HepG2 (cell line): ENCODE results near the gene CPLANE1. TPM values are rescaled to one million over a fixed set of nuclear protein-coding genes. Genes with fewer than 3 reads are reported as not detected.
A peak's percentile ranks its signal among the peaks of the same experiment; 100 is the strongest.

Experiments
- TBX3 ChIP-seq: fragments of 450-650 bp; IDR thresholded peaks from 2 replicates; pipeline ENCODE4 v1.6.1; 2017; ENCODE audit warnings: antibody characterized with exemption, mild to moderate bottlenecking, inconsistent platforms, borderline replicate concordance
- polyA plus RNA-seq, 8 experiments: library from polyadenylated mRNA; depleted of rRNA in 3 of 8; stranded (reverse) in 7 of 8; unstranded in 1 of 8; fragments of >200 nt; fragmentation: Illumina TruSeq in 4 of 8; extraction: Trizol in 4 of 8; gene quantifications; 2 replicates each; pipeline versions ENCODE4 v1.2.1 to v1.2.3, GENCODE V29; 2011 to 2016; ENCODE audit warnings: low read depth in 4 of 8, missing spikeins in 1 of 8, mixed read lengths in 1 of 8; ENCODE audit not compliant: insufficient read depth in 1 of 8
- total RNA-seq, 5 experiments: library from RNA; depleted of rRNA; stranded (reverse); fragments of >200 nt; fragmentation: Illumina TruSeq; extraction: Trizol; gene quantifications; 2 replicates each; pipeline ENCODE4 v1.2.3, GENCODE V29; 2016; ENCODE audit warnings: low read depth in 1 of 5
- TF ChIP-seq, protein P1 (sequence below): sonication (generic); formaldehyde crosslinking; IDR thresholded peaks from 2 replicates; pipeline ENCODE4 v1.4.0; 2020; ENCODE audit warnings: mild to moderate bottlenecking, missing genetic modification reagents, borderline replicate concordance
- TF ChIP-seq, protein P2 (sequence below): sonication (generic); formaldehyde crosslinking; IDR thresholded peaks from 2 replicates; pipeline ENCODE4 v1.4.0; 2020; ENCODE audit warnings: missing genetic modification reagents
- TF ChIP-seq, protein P3 (sequence below): IDR thresholded peaks from 2 replicates; pipeline ENCODE4 v1.6.1; 2016; ENCODE audit warnings: low read depth, missing genetic modification reagents, missing compliant biosample characterization
- TF ChIP-seq, protein P4 (sequence below): IDR thresholded peaks from 2 replicates; pipeline ENCODE4 v1.4.0; 2020; ENCODE audit warnings: mild to moderate bottlenecking, missing genetic modification reagents

Gene CPLANE1
- total and polyA plus RNA-seq, 2 of the 13 experiments (the other 11 are each of a cell fraction or from before 2014, with no cell fraction given): 6.3 to 9.9 TPM

DNA sequence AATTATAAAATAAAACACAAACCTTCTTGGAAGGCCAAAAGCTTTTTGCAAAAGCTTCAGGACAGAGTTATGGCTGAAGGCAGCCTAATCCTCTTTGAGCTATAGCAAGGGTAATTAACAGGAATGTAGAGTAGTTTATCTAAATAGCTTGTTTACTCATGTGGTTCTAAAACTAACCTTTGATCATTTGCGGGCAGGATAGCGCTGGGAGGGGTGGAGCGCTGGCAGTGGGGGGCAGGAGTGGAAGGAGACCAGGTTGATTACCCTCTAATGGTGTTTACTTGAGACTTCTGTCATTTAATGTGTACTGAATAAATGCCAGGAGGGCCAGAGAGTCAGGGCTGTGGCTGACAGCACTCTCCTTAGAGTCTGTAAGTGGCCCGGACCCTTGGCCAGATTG is 155.4 kb downstream of the CPLANE1 start (continued):
- TF ChIP-seq, protein P1, sequence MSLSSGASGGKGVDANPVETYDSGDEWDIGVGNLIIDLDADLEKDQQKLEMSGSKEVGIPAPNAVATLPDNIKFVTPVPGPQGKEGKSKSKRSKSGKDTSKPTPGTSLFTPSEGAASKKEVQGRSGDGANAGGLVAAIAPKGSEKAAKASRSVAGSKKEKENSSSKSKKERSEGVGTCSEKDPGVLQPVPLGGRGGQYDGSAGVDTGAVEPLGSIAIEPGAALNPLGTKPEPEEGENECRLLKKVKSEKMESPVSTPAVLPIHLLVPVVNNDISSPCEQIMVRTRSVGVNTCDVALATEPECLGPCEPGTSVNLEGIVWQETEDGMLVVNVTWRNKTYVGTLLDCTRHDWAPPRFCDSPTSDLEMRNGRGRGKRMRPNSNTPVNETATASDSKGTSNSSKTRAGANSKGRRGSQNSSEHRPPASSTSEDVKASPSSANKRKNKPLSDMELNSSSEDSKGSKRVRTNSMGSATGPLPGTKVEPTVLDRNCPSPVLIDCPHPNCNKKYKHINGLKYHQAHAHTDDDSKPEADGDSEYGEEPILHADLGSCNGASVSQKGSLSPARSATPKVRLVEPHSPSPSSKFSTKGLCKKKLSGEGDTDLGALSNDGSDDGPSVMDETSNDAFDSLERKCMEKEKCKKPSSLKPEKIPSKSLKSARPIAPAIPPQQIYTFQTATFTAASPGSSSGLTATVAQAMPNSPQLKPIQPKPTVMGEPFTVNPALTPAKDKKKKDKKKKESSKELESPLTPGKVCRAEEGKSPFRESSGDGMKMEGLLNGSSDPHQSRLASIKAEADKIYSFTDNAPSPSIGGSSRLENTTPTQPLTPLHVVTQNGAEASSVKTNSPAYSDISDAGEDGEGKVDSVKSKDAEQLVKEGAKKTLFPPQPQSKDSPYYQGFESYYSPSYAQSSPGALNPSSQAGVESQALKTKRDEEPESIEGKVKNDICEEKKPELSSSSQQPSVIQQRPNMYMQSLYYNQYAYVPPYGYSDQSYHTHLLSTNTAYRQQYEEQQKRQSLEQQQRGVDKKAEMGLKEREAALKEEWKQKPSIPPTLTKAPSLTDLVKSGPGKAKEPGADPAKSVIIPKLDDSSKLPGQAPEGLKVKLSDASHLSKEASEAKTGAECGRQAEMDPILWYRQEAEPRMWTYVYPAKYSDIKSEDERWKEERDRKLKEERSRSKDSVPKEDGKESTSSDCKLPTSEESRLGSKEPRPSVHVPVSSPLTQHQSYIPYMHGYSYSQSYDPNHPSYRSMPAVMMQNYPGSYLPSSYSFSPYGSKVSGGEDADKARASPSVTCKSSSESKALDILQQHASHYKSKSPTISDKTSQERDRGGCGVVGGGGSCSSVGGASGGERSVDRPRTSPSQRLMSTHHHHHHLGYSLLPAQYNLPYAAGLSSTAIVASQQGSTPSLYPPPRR (CRISPR knock-in tag): peak; percentile 71; the same call in 1 of the 2 replicates
- TF ChIP-seq, protein P2, sequence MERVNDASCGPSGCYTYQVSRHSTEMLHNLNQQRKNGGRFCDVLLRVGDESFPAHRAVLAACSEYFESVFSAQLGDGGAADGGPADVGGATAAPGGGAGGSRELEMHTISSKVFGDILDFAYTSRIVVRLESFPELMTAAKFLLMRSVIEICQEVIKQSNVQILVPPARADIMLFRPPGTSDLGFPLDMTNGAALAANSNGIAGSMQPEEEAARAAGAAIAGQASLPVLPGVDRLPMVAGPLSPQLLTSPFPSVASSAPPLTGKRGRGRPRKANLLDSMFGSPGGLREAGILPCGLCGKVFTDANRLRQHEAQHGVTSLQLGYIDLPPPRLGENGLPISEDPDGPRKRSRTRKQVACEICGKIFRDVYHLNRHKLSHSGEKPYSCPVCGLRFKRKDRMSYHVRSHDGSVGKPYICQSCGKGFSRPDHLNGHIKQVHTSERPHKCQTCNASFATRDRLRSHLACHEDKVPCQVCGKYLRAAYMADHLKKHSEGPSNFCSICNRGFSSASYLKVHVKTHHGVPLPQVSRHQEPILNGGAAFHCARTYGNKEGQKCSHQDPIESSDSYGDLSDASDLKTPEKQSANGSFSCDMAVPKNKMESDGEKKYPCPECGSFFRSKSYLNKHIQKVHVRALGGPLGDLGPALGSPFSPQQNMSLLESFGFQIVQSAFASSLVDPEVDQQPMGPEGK (CRISPR knock-in tag): 0 out of 2 replicates have a peak, but pooled peaks have one; percentile 30
- peak; percentile 59; the same call in 1 of the 2 replicates for TF ChIP-seq TBX3
- TF ChIP-seq, protein P3, sequence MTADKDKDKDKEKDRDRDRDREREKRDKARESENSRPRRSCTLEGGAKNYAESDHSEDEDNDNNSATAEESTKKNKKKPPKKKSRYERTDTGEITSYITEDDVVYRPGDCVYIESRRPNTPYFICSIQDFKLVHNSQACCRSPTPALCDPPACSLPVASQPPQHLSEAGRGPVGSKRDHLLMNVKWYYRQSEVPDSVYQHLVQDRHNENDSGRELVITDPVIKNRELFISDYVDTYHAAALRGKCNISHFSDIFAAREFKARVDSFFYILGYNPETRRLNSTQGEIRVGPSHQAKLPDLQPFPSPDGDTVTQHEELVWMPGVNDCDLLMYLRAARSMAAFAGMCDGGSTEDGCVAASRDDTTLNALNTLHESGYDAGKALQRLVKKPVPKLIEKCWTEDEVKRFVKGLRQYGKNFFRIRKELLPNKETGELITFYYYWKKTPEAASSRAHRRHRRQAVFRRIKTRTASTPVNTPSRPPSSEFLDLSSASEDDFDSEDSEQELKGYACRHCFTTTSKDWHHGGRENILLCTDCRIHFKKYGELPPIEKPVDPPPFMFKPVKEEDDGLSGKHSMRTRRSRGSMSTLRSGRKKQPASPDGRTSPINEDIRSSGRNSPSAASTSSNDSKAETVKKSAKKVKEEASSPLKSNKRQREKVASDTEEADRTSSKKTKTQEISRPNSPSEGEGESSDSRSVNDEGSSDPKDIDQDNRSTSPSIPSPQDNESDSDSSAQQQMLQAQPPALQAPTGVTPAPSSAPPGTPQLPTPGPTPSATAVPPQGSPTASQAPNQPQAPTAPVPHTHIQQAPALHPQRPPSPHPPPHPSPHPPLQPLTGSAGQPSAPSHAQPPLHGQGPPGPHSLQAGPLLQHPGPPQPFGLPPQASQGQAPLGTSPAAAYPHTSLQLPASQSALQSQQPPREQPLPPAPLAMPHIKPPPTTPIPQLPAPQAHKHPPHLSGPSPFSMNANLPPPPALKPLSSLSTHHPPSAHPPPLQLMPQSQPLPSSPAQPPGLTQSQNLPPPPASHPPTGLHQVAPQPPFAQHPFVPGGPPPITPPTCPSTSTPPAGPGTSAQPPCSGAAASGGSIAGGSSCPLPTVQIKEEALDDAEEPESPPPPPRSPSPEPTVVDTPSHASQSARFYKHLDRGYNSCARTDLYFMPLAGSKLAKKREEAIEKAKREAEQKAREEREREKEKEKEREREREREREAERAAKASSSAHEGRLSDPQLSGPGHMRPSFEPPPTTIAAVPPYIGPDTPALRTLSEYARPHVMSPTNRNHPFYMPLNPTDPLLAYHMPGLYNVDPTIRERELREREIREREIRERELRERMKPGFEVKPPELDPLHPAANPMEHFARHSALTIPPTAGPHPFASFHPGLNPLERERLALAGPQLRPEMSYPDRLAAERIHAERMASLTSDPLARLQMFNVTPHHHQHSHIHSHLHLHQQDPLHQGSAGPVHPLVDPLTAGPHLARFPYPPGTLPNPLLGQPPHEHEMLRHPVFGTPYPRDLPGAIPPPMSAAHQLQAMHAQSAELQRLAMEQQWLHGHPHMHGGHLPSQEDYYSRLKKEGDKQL (CRISPR knock-in tag): peak; percentile 66; the same call in 1 of the 2 replicates
- TF ChIP-seq, protein P4, sequence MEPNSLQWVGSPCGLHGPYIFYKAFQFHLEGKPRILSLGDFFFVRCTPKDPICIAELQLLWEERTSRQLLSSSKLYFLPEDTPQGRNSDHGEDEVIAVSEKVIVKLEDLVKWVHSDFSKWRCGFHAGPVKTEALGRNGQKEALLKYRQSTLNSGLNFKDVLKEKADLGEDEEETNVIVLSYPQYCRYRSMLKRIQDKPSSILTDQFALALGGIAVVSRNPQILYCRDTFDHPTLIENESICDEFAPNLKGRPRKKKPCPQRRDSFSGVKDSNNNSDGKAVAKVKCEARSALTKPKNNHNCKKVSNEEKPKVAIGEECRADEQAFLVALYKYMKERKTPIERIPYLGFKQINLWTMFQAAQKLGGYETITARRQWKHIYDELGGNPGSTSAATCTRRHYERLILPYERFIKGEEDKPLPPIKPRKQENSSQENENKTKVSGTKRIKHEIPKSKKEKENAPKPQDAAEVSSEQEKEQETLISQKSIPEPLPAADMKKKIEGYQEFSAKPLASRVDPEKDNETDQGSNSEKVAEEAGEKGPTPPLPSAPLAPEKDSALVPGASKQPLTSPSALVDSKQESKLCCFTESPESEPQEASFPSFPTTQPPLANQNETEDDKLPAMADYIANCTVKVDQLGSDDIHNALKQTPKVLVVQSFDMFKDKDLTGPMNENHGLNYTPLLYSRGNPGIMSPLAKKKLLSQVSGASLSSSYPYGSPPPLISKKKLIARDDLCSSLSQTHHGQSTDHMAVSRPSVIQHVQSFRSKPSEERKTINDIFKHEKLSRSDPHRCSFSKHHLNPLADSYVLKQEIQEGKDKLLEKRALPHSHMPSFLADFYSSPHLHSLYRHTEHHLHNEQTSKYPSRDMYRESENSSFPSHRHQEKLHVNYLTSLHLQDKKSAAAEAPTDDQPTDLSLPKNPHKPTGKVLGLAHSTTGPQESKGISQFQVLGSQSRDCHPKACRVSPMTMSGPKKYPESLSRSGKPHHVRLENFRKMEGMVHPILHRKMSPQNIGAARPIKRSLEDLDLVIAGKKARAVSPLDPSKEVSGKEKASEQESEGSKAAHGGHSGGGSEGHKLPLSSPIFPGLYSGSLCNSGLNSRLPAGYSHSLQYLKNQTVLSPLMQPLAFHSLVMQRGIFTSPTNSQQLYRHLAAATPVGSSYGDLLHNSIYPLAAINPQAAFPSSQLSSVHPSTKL: peak; percentile 22; the same call in 1 of the 2 replicates
